Neural progenitor cell (in vitro differentiated cells): ENCODE data around the gene AQP5. TPM values are rescaled to one million over a fixed set of nuclear protein-coding genes. Genes with fewer than 3 reads are reported as not detected.

ENCODE experiments used
- DNase-seq: peaks from one replicate; pipeline ENCODE4 v3.0.0-alpha.2; 2016; ENCODE audit warnings: low spot score
- H2AFZ ChIP-seq: fragments of 200-600 bp; sonication (generic); replicated peaks from 2 replicates; pipeline ENCODE4 v1.6.1; 2016; ENCODE audit warnings: antibody characterized with exemption
- H3F3A ChIP-seq: fragments of 200-600 bp; sonication (generic); 2 replicates; pipeline ENCODE4 v1.6.1; 2016; ENCODE audit warnings: antibody characterized with exemption, low read depth
- H3K27ac ChIP-seq: fragments of 200-600 bp; sonication (generic); 2 replicates; pipeline ENCODE4 v1.5.1; 2016; ENCODE audit warnings: mild to moderate bottlenecking
- H3K27me3 ChIP-seq: fragments of 200-600 bp; sonication (generic); 2 replicates; pipeline ENCODE4 v1.6.1; 2016; ENCODE audit warnings: mild to moderate bottlenecking, moderate library complexity
- H3K36me3 ChIP-seq: fragments of 200-600 bp; sonication (generic); 2 replicates; pipeline ENCODE4 v1.5.1; 2016
- H3K4me1 ChIP-seq: fragments of 200-600 bp; sonication (generic); 2 replicates; pipeline ENCODE4 v1.6.1; 2016; ENCODE audit warnings: mixed run types
- H3K4me2 ChIP-seq: fragments of 200-600 bp; sonication (generic); 2 replicates; pipeline ENCODE4 v1.6.1; 2016
- H3K4me3 ChIP-seq: fragments of 200-600 bp; sonication (generic); 2 replicates; pipeline ENCODE4 v1.5.1; 2016
- H3K79me2 ChIP-seq: fragments of 200-600 bp; sonication (generic); 2 replicates; pipeline ENCODE4 v1.6.1; 2016; ENCODE audit warnings: low read depth
- H3K9ac ChIP-seq: fragments of 200-600 bp; sonication (generic); 2 replicates; pipeline ENCODE4 v1.6.1; 2016
- H3K9me3 ChIP-seq: fragments of 200-600 bp; sonication (generic); 2 replicates; pipeline ENCODE4 v1.5.1; 2016; ENCODE audit warnings: low read depth
- H4K20me1 ChIP-seq: fragments of 200-600 bp; sonication (generic); 2 replicates; pipeline ENCODE4 v1.6.1; 2016; ENCODE audit warnings: low read depth
- H3K27ac Mint-ChIP-seq: 3 replicates; pipeline ENCODE4 v1.8.0; 2021; ENCODE audit warnings: mixed read lengths
- H3K27me3 Mint-ChIP-seq: 2 replicates; pipeline ENCODE4 v1.8.0; 2022; ENCODE audit warnings: low read depth, mild to moderate bottlenecking, inconsistent platforms, moderate library complexity, mixed read lengths; ENCODE audit not compliant: insufficient read depth
- H3K36me3 Mint-ChIP-seq: 3 replicates; pipeline ENCODE4 v1.8.0; 2021; ENCODE audit warnings: mixed read lengths
- H3K4me1 Mint-ChIP-seq: 3 replicates; pipeline ENCODE4 v1.8.0; 2021; ENCODE audit warnings: mixed read lengths
- H3K4me3 Mint-ChIP-seq: 3 replicates; pipeline ENCODE4 v1.8.0; 2021; ENCODE audit warnings: mild to moderate bottlenecking, moderate library complexity, mixed read lengths
- H3K9me3 Mint-ChIP-seq: 3 replicates; pipeline ENCODE4 v1.8.0; 2020; ENCODE audit warnings: mixed read lengths
- CTCF ChIP-seq: fragments of 200-600 bp; sonication (generic); IDR thresholded peaks from 2 replicates; pipeline ENCODE4 v1.5.1; 2017; ENCODE audit warnings: antibody characterized with exemption, mild to moderate bottlenecking
- EZH2 ChIP-seq: fragments of 200-600 bp; sonication (generic); IDR thresholded peaks from 2 replicates; pipeline ENCODE4 v1.6.1; 2017; ENCODE audit warnings: antibody characterized with exemption, mild to moderate bottlenecking, moderate library complexity
- EZH2phosphoT487 ChIP-seq: fragments of 200-600 bp; sonication (generic); IDR thresholded peaks from 2 replicates; pipeline ENCODE4 v1.6.1; 2017; ENCODE audit warnings: antibody characterized with exemption
- total RNA-seq: library from RNA; depleted of rRNA; stranded (reverse); fragments of >200 nt; gene quantifications from 2 replicates; pipeline ENCODE4 v1.2.3, GENCODE V29; 2015; ENCODE audit warnings: low replicate concordance

AQP5 gene
- total RNA-seq, 1 donor from 2014 or later = not detected

GRCh38 chr12:49924628-49925246, 36.9 kb upstream of the AQP5 start:
- no peak overlapping the region for H3K9ac ChIP-seq

GRCh38 chr12:49925433-49926204, 36.1 kb upstream of the AQP5 start:
- no peaks in the 10 kb centered on the region for H3K36me3 Mint-ChIP-seq
- H3K79me2 ChIP-seq = no peaks in the 10 kb centered on the region
- H3K27ac Mint-ChIP-seq = peak overlapping the region; percentile 53
- no peaks in the 10 kb centered on the region for H3K9me3 ChIP-seq
- H3K4me1 ChIP-seq = no peaks in the 10 kb centered on the region
- no peak for DNase-seq
- peak overlapping the region; percentile 38 for H3K4me3 Mint-ChIP-seq
- H3K9me3 Mint-ChIP-seq = no peaks in the 10 kb centered on the region
- H2AFZ ChIP-seq = no peak overlapping the region
- no peaks in the 10 kb centered on the region for H3K27me3 ChIP-seq
- no peaks in the 10 kb centered on the region for H3F3A ChIP-seq
- H3K27me3 Mint-ChIP-seq = peaks cover 14% of the 10 kb centered on the region
- no peak overlapping the region for H3K27ac ChIP-seq
- no peaks in the 10 kb centered on the region for H3K36me3 ChIP-seq
- no peak for TF ChIP-seq EZH2
- no peak for TF ChIP-seq EZH2phosphoT487
- TF ChIP-seq CTCF = no peak
- H3K9ac ChIP-seq = no peak overlapping the region
- H3K4me1 Mint-ChIP-seq = peaks cover 13% of the 10 kb centered on the region
- H3K4me2 ChIP-seq = no peak overlapping the region
- no peaks in the 10 kb centered on the region for H4K20me1 ChIP-seq
- no peak overlapping the region for H3K4me3 ChIP-seq

More at GRCh38 chr12:49924628-49925246, 36.9 kb upstream of the AQP5 start:
- Histone ChIP-seq H3F3A (no peaks in the 10 kb centered on the region), H3K36me3 (no peaks in the 10 kb centered on the region), H3K9me3 (no peaks in the 10 kb centered on the region), H3K79me2 (no peaks in the 10 kb centered on the region), H3K27ac (no peak overlapping the region), H3K27me3 (no peaks in the 10 kb centered on the region), H4K20me1 (no peaks in the 10 kb centered on the region), H3K4me3 (no peak overlapping the region), H3K4me1 (no peaks in the 10 kb centered on the region), H2AFZ (no peak overlapping the region), H3K4me2 (no peak overlapping the region)
- TF ChIP-seq EZH2phosphoT487 = no peak
- Mint-ChIP-seq H3K27ac (no peak overlapping the region), H3K9me3 (no peaks in the 10 kb centered on the region), H3K36me3 (no peaks in the 10 kb centered on the region), H3K27me3 (peaks cover 14% of the 10 kb centered on the region), H3K4me3 (no peak overlapping the region), H3K4me1 (peaks cover 13% of the 10 kb centered on the region)
- DNase-seq = no peak

- no peak for DNase-seq
- no peaks in the 10 kb centered on the region for H3K9me3 Mint-ChIP-seq
- Histone ChIP-seq H3K27ac (no peak overlapping the region), H4K20me1 (no peaks in the 10 kb centered on the region), H3K9me3 (no peaks in the 10 kb centered on the region), H3K4me2 (no peak overlapping the region), H3K4me1 (no peaks in the 10 kb centered on the region), H2AFZ (no peak overlapping the region), H3K27me3 (no peaks in the 10 kb centered on the region), H3F3A (no peaks in the 10 kb centered on the region), H3K36me3 (no peaks in the 10 kb centered on the region), H3K4me3 (no peak overlapping the region), H3K9ac (no peak overlapping the region), H3K79me2 (no peaks in the 10 kb centered on the region)
- H3K36me3 Mint-ChIP-seq = no peaks in the 10 kb centered on the region
- no peak overlapping the region for H3K4me3 Mint-ChIP-seq
- H3K27ac Mint-ChIP-seq = no peak overlapping the region
- H3K4me1 Mint-ChIP-seq = peaks cover 10% of the 10 kb centered on the region
- H3K27me3 Mint-ChIP-seq = peaks cover 12% of the 10 kb centered on the region
- TF ChIP-seq CTCF = no peak
- TF ChIP-seq EZH2 = no peak
- no peak for TF ChIP-seq EZH2phosphoT487
These were observed 33.2 kb upstream of the AQP5 start for GRCh38 chr12:49928471-49928870.

GRCh38 chr12:49929581-49929980, 32.1 kb upstream of the AQP5 start:
- TF ChIP-seq CTCF = no peak
- TF ChIP-seq EZH2phosphoT487 = no peak
- TF ChIP-seq EZH2 = no peak
- DNase-seq = no peak
- H3K9me3 Mint-ChIP-seq = peaks cover 2% of the 10 kb centered on the region

More at GRCh38 chr12:49929581-49929980, 32.1 kb upstream of the AQP5 start:
- H3K4me3 ChIP-seq = no peak overlapping the region
- no peaks in the 10 kb centered on the region for H3K36me3 ChIP-seq
- H3K9me3 ChIP-seq = no peaks in the 10 kb centered on the region
- Mint-ChIP-seq H3K4me3 (no peak overlapping the region), H3K4me1 (peaks cover 12% of the 10 kb centered on the region), H3K27ac (peak overlapping the region; percentile 12), H3K36me3 (no peaks in the 10 kb centered on the region), H3K27me3 (peaks cover 12% of the 10 kb centered on the region)
- no peaks in the 10 kb centered on the region for H3K4me1 ChIP-seq
- H2AFZ ChIP-seq = no peak overlapping the region
- H3F3A ChIP-seq = no peaks in the 10 kb centered on the region
- no peaks in the 10 kb centered on the region for H3K79me2 ChIP-seq
- no peaks in the 10 kb centered on the region for H4K20me1 ChIP-seq
- no peak overlapping the region for H3K4me2 ChIP-seq
- no peak overlapping the region for H3K9ac ChIP-seq
- no peak overlapping the region for H3K27ac ChIP-seq
- H3K27me3 ChIP-seq = no peaks in the 10 kb centered on the region
